ENCODE measurements around the gene PC. TPM values are rescaled to one million over a fixed set of nuclear protein-coding genes. Genes with fewer than 3 reads are reported as not detected.

Gene PC
- total and polyA plus RNA-seq, 9 of the 15 experiments (the other 6 are each of a cell fraction or from before 2014, with no cell fraction given): 0.94 to 38.0 (median 8.7) TPM

GRCh38 chr11:66979336-66979980 is 21.3 kb upstream of the PC start:
- H3K4me2 ChIP-seq (ENCODE audit: insufficient read depth, low read length): no peak overlapping the region
- H3K27ac ChIP-seq (ENCODE audit: extremely low read depth, low read depth, low read length): no peak overlapping the region
- no peaks in the 10 kb centered on the region for H3K36me3 ChIP-seq (ENCODE audit: control insufficient read depth, insufficient read depth, low read length)
- H3K9ac ChIP-seq (ENCODE audit: insufficient read depth in 1 of 2, low read depth in 2 of 2, low read length in 2 of 2): 0 out of 4 replicates have a peak overlapping the region, but pooled peaks of 1 of the 2 experiments have one; percentile 33
- peaks cover 2 to 18% of the 10 kb centered on the region in 2 experiments; a peak in 4 of 5 replicates for H3K4me1 ChIP-seq (replicated peaks in 1 of 2; ENCODE audit: control insufficient read depth in 2 of 2, insufficient read depth in 2 of 2, low read length in 2 of 2)
- no peaks in the 10 kb centered on the region for H3K9me1 ChIP-seq (ENCODE audit: control insufficient read depth, insufficient read depth, low read length)
- no peaks in the 10 kb centered on the region for H3K27me3 ChIP-seq (ENCODE audit: control insufficient read depth in 2 of 2, insufficient read depth in 2 of 2, low read length in 2 of 2)
- H3K9me3 ChIP-seq (replicated peaks; ENCODE audit: control insufficient read depth, insufficient read depth, low read depth, low read length): no peaks in the 10 kb centered on the region
- 63% methylated on average over 2 of the region's 2 CpGs for WGBS (ENCODE audit: insufficient coverage, low coverage, missing lambda C conversion rate)
- in situ Hi-C loops (cut with MboI) (loop anchor here (5.0 kb wide), 1 partner anchor 127 kb away; no protein-coding TSS in a partner anchor), intact Hi-C loops (cut with micrococcal nuclease) (loop anchor here (5.0 kb wide), 2 partner anchors 87 to 137 kb away; partner anchors contain the start of gene RCE1)
- BruUV-seq (replicated peaks): no TSS peak
- FAIRE-seq: no peak
- H4K20me1 ChIP-seq (replicated peaks; ENCODE audit: control insufficient read depth, insufficient read depth, low read length): no peaks in the 10 kb centered on the region
- H2AFZ ChIP-seq (ENCODE audit: low read depth, low read length): peak overlapping the region; percentile 46
- CTCF ChIA-PET (ENCODE audit: low intra/inter-chr PET ratio): interaction anchor here (0.7 kb wide), 1 partner anchor 130 kb away, joined by 4 read pairs; no protein-coding TSS in a partner anchor
- no peak for ATAC-seq
- no peak overlapping the region for H3K4me3 ChIP-seq
- POLR2A ChIA-PET: interaction anchor here (1.2 kb wide), 1 partner anchor 27 kb away, joined by 3 read pairs; no protein-coding TSS in a partner anchor
- DNase-seq (ENCODE audit: extremely low read depth in 1 of 4, low spot score in 3 of 4): no peak
- H3K79me2 ChIP-seq (ENCODE audit: control insufficient read depth, insufficient read depth, low read length): no peaks in the 10 kb centered on the region
- TF ChIP-seq KLF6 (CRISPR knock-in tag; IDR thresholded peaks at IDR 0.05; ENCODE audit: borderline replicate concordance): no peak
- TF ChIP-seq ZC3H4 (CRISPR knock-in tag; IDR thresholded peaks at IDR 0.05; ENCODE audit: borderline replicate concordance): no peak
- TF ChIP-seq RFX7 (CRISPR knock-in tag; IDR thresholded peaks at IDR 0.05): no peak
- no peak for TF ChIP-seq CHAMP1 (IDR thresholded peaks at IDR 0.05)
- no peak for TF ChIP-seq FOSL1 (tag; conservative IDR thresholded peaks at IDR 0.05)
- no peak for TF ChIP-seq SMARCA4 (IDR thresholded peaks at IDR 0.05)
- no peak for TF ChIP-seq POLR2H (tag; IDR thresholded peaks at IDR 0.05; ENCODE audit: low read depth)
- TF ChIP-seq SUPT5H (IDR thresholded peaks at IDR 0.05): no peak
- no peak for TF ChIP-seq U2AF1 (optimal IDR thresholded peaks at IDR 0.05; ENCODE audit: low read depth, low read length)
